Liver (tissue), 9 donors: ENCODE data around the gene HRH3. TPM values are rescaled to one million over a fixed set of nuclear protein-coding genes. Genes with fewer than 3 reads are reported as not detected.

Source experiments
- DNase-seq: peaks from one replicate; pipeline ENCODE4 v3.0.0-alpha.2; 2017; ENCODE audit warnings: low spot score
- H3K27ac ChIP-seq, 2 donors: one replicate each; pipeline ENCODE4 v1.7.0; 2013; ENCODE audit warnings: inconsistent platforms in 2 of 2, low read length in 2 of 2, control low read depth in 1 of 2, low read depth in 1 of 2, mild to moderate bottlenecking in 1 of 2
- H3K27me3 ChIP-seq, 4 donors: one replicate each; pipeline versions ENCODE4 v1.6.1 to v1.7.0; 2013; ENCODE audit warnings: low read length in 3 of 4, inconsistent platforms in 1 of 4, mild to moderate bottlenecking in 1 of 4, moderate library complexity in 1 of 4; ENCODE audit not compliant: control insufficient read depth in 4 of 4, insufficient read depth in 4 of 4
- H3K36me3 ChIP-seq, 4 donors: one replicate each; pipeline versions ENCODE4 v1.6.1 to v1.7.0; 2013; ENCODE audit warnings: low read length in 3 of 4, mild to moderate bottlenecking in 3 of 4, low read depth in 1 of 4, moderate library complexity in 1 of 4; ENCODE audit not compliant: control insufficient read depth in 4 of 4, insufficient read depth in 3 of 4
- H3K4me1 ChIP-seq, 4 donors: one replicate each; pipeline versions ENCODE4 v1.6.1 to v1.7.0; 2013; ENCODE audit warnings: low read length in 3 of 4, mild to moderate bottlenecking in 3 of 4, moderate library complexity in 1 of 4; ENCODE audit not compliant: control insufficient read depth in 4 of 4, insufficient read depth in 4 of 4
- H3K4me3 ChIP-seq, 3 donors: one replicate each; pipeline versions ENCODE4 v1.6.1 to v1.7.0; 2013; ENCODE audit warnings: low read length in 3 of 3, control low read depth in 1 of 3, low read depth in 1 of 3, mild to moderate bottlenecking in 1 of 3
- H3K9ac ChIP-seq, 2 donors: one replicate each; pipeline ENCODE4 v1.7.0; 2013; ENCODE audit warnings: low read length in 2 of 2, mild to moderate bottlenecking in 2 of 2, moderate library complexity in 2 of 2, control low read depth in 1 of 2, low read depth in 1 of 2
- H3K9me3 ChIP-seq, 4 donors: one replicate each; pipeline versions ENCODE4 v1.6.1 to v1.7.0; 2013; ENCODE audit warnings: low read length in 3 of 4; ENCODE audit not compliant: control insufficient read depth in 4 of 4
- ATF3 ChIP-seq: IDR thresholded peaks from 2 replicates; pipeline ENCODE4 v1.6.1; 2016; ENCODE audit warnings: antibody characterized with exemption
- CTCF ChIP-seq: fragments of 150-350 bp; IDR thresholded peaks from 2 replicates; pipeline ENCODE4 v1.5.1; 2017; ENCODE audit warnings: improper control_type of control experiment, low read depth, low read length; ENCODE audit not compliant: missing input control
- EGR1 ChIP-seq, 2 donors: IDR thresholded peaks; 2 replicates each; pipeline ENCODE4 v1.6.1; 2016 to 2018; ENCODE audit warnings: antibody characterized with exemption in 2 of 2, low read depth in 2 of 2
- FOXA1 ChIP-seq: IDR thresholded peaks from 2 replicates; pipeline ENCODE4 v1.6.1; 2016; ENCODE audit warnings: antibody characterized with exemption
- FOXA2 ChIP-seq: IDR thresholded peaks from 2 replicates; pipeline ENCODE4 v1.6.1; 2016; ENCODE audit warnings: antibody characterized with exemption
- HNF4A ChIP-seq, 2 donors: conservative IDR thresholded peaks; 2 replicates each; pipeline ENCODE4 v1.6.1; 2016; ENCODE audit warnings: antibody characterized with exemption in 2 of 2, mild to moderate bottlenecking in 2 of 2
- HNF4G ChIP-seq: IDR thresholded peaks from 2 replicates; pipeline ENCODE4 v1.6.1; 2016; ENCODE audit warnings: antibody characterized with exemption
- JUND ChIP-seq, 2 donors: IDR thresholded peaks; 2 replicates each; pipeline ENCODE4 v1.6.1; 2016; ENCODE audit warnings: antibody characterized with exemption in 2 of 2
- MAX ChIP-seq: IDR thresholded peaks from 2 replicates; pipeline ENCODE4 v1.6.1; 2016; ENCODE audit warnings: antibody characterized with exemption
- NR2F2 ChIP-seq: IDR thresholded peaks from 2 replicates; pipeline ENCODE4 v1.6.1; 2016; ENCODE audit warnings: antibody characterized with exemption
- REST ChIP-seq: IDR thresholded peaks from 2 replicates; pipeline ENCODE4 v1.6.1; 2016; ENCODE audit warnings: antibody characterized with exemption, mild to moderate bottlenecking
- RXRA ChIP-seq, 2 donors: IDR thresholded peaks; 2 replicates each; pipeline ENCODE4 v1.6.1; 2017 to 2018; ENCODE audit warnings: antibody characterized with exemption in 2 of 2, mild to moderate bottlenecking in 1 of 2
- SP1 ChIP-seq: IDR thresholded peaks from 2 replicates; pipeline ENCODE4 v1.6.1; 2018; ENCODE audit warnings: antibody characterized with exemption, mild to moderate bottlenecking
- TAF1 ChIP-seq: conservative IDR thresholded peaks from 2 replicates; pipeline ENCODE4 v1.6.1; 2016; ENCODE audit warnings: antibody characterized with exemption, mild to moderate bottlenecking
- YY1 ChIP-seq: IDR thresholded peaks from 2 replicates; pipeline ENCODE4 v1.6.1; 2016; ENCODE audit warnings: antibody characterized with exemption, mild to moderate bottlenecking
- WGBS: extraction: QIAGEN DNeasy Blood & Tissue Kit; methylation state at CpG from one replicate; pipeline ENCODE4 v1.1.7; 2013; 5-methylcytosine and 5-hydroxymethylcytosine counted together
- polyA plus RNA-seq, 2 donors: library from polyadenylated mRNA; stranded (reverse) in 1 of 2; unstranded in 1 of 2; fragments of 200-250 nt in 1 of 2; fragments of >200 nt in 1 of 2; fragmentation: Nextera tagmentation in 1 of 2; extraction: Ambion mirVana in 1 of 2; gene quantifications; one replicate each; pipeline versions ENCODE4 v1.2.1 to v1.2.3, GENCODE V29; 2013 to 2015
- total RNA-seq, 2 donors: library from RNA; depleted of rRNA; stranded (reverse); fragments of >200 nt; gene quantifications; one replicate each; pipeline ENCODE4 v1.2.3, GENCODE V29; 2014
- TF ChIP-seq, protein P1 (sequence below): IDR thresholded peaks from 2 replicates; pipeline ENCODE4 v1.6.1; 2016; ENCODE audit warnings: antibody characterized with exemption
- donor health status: healthy.
- donor health status: healthy.
- donor health status: healthy.
- donor health status: healthy.
- donor health status: healthy.

HRH3 gene
- total and polyA plus RNA-seq, 4 donors, result not detected

DNA sequence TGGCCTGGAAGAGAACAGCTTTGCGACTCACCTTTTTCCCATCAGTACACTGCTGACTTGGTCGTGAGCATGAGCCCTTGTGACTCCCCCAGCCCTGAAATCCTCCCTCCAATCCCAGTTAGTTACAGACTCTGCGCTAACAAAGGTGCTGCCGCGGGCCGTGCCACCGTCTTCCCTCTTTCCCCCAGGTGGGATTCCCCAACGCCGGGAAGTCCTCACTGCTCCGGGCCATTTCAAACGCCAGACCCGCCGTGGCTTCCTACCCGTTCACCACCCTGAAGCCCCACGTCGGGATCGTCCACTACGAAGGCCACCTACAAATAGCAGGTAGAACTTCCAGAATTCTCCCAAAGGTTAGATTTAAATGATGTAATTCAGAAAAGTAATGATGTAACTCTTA, 21.1 kb downstream of the HRH3 start:
- Histone ChIP-seq H3K27ac (no peak overlapping the region), H3K4me3 (no peak overlapping the region), H3K36me3 (peaks cover 18 to 58% (median 37%) of the 10 kb centered on the region in 4 donors), H3K9ac (no peak overlapping the region), H3K27me3 (no peaks in the 10 kb centered on the region), H3K9me3 (no peaks in the 10 kb centered on the region), H3K4me1 (no peaks in the 10 kb centered on the region)
- 99% methylated on average over 18 of the region's 18 CpGs for WGBS
- TF ChIP-seq FOXA2, result no peak
- no peak for TF ChIP-seq REST
- TF ChIP-seq JUND (IDR thresholded peaks at IDR 0.05), result no peak
- no peak for TF ChIP-seq RXRA (IDR thresholded peaks at IDR 0.05)
- no peak for TF ChIP-seq YY1
- no peak for TF ChIP-seq NR2F2
- no peak for TF ChIP-seq CTCF
- TF ChIP-seq SP1, result no peak
- no peak for DNase-seq

- Histone ChIP-seq H3K9me3 (no peaks in the 10 kb centered on the region), H3K4me3 (no peak overlapping the region), H3K27me3 (no peaks in the 10 kb centered on the region), H3K4me1 (peaks cover 0 to under 1% (median 0%) of the 10 kb centered on the region in 4 donors), H3K9ac (no peak overlapping the region), H3K36me3 (peaks cover 18 to 60% (median 37%) of the 10 kb centered on the region in 4 donors), H3K27ac (no peak overlapping the region)
- DNase-seq, result no peak
- WGBS, result 97% methylated on average over 17 of the region's 17 CpGs
- TF ChIP-seq JUND (IDR thresholded peaks at IDR 0.05), result no peak
These were observed 21.6 kb downstream of the HRH3 start for GRCh38 chr20:62198496-62198895.

DNA sequence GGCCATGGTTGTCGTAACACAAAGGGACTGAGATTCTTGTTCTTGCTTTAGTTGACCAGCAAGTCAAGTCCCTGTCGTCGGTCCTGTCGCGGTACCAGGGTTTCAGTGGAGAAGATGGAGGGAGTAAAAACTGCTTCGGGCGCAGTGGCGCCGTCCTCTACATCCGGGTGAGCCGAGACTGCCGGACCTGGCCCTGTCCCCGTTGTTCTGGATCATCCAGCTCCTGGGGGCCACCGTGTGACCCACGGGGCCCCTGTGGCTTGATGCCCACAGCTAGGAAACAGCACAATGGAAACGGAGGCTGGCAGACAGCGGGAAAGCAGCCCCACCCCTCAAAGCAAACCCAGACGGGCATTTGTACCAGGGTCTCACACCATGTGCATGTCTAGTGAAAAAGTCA, 22.3 kb downstream of the HRH3 start:
- H3K4me3 ChIP-seq, result no peak overlapping the region
- no peaks in the 10 kb centered on the region for H3K27me3 ChIP-seq
- no peak overlapping the region for H3K9ac ChIP-seq
- no peak for DNase-seq
- TF ChIP-seq NR2F2 (no peak), HNF4A (conservative IDR thresholded peaks at IDR 0.05) (no peak), ATF3 (no peak), HNF4G (no peak), MAX (no peak), EGR1 (IDR thresholded peaks at IDR 0.05; ENCODE audit: low read depth in 2 of 2) (no peak), YY1 (no peak), TAF1 (no peak), REST (no peak), JUND (IDR thresholded peaks at IDR 0.05) (no peak), FOXA1 (no peak), FOXA2 (no peak), RXRA (IDR thresholded peaks at IDR 0.05) (no peak)
- TF ChIP-seq, protein P1, sequence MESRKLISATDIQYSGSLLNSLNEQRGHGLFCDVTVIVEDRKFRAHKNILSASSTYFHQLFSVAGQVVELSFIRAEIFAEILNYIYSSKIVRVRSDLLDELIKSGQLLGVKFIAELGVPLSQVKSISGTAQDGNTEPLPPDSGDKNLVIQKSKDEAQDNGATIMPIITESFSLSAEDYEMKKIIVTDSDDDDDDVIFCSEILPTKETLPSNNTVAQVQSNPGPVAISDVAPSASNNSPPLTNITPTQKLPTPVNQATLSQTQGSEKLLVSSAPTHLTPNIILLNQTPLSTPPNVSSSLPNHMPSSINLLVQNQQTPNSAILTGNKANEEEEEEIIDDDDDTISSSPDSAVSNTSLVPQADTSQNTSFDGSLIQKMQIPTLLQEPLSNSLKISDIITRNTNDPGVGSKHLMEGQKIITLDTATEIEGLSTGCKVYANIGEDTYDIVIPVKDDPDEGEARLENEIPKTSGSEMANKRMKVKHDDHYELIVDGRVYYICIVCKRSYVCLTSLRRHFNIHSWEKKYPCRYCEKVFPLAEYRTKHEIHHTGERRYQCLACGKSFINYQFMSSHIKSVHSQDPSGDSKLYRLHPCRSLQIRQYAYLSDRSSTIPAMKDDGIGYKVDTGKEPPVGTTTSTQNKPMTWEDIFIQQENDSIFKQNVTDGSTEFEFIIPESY, result no peak
- H3K27ac ChIP-seq, result no peak overlapping the region
- 96% methylated on average over 18 of the region's 18 CpGs for WGBS
- H3K36me3 ChIP-seq, result peaks cover 18 to 55% (median 35%) of the 10 kb centered on the region in 4 donors
- H3K9me3 ChIP-seq, result no peaks in the 10 kb centered on the region
- peaks cover 0 to 7% (median 3%) of the 10 kb centered on the region in 4 donors for H3K4me1 ChIP-seq
